Adrenal gland (tissue), 12 donors: ENCODE measurements around the gene PMEPA1. TPM values are rescaled to one million over a fixed set of nuclear protein-coding genes. Genes with fewer than 3 reads are reported as not detected.

Source experiments
- DNase-seq, 7 donors: peaks; one replicate each; pipeline ENCODE4 v3.0.0-alpha.2; 2019 to 2020
- H3K27ac ChIP-seq, 5 donors: fragments of 200-600 bp; sonication (generic) in 4 of 5; 1 replicate in 3 of 5; 2 replicates in 2 of 5; pipeline versions ENCODE4 v1.5.1 to v1.8.0; 2016 to 2020; ENCODE audit warnings: mild to moderate bottlenecking in 1 of 5
- H3K27me3 ChIP-seq: fragments of 200-600 bp; 2 replicates; pipeline ENCODE4 v1.8.0; 2021
- H3K36me3 ChIP-seq, 2 donors: fragments of 200-600 bp; replicated peaks in 1 of 2; 1 replicate in 1 of 2; 2 replicates in 1 of 2; pipeline versions ENCODE4 v1.5.1 to v1.8.0; 2018 to 2022
- H3K4me1 ChIP-seq, 2 donors: fragments of 200-600 bp; replicated peaks in 1 of 2; 1 replicate in 1 of 2; 2 replicates in 1 of 2; pipeline versions ENCODE4 v1.5.1 to v1.8.0; 2018 to 2021
- H3K4me3 ChIP-seq, 4 donors: fragments of 200-600 bp; sonication (generic) in 3 of 4; one replicate each; pipeline ENCODE4 v1.5.1; 2016 to 2018
- H3K9me3 ChIP-seq, 3 donors: fragments of 200-600 bp; sonication (generic) in 1 of 3; replicated peaks in 1 of 3; 1 replicate in 2 of 3; 2 replicates in 1 of 3; pipeline versions ENCODE4 v1.5.1 to v1.8.0; 2016 to 2021
- POLR2A ChIP-seq, 2 donors: fragments of 450-650 bp; IDR thresholded peaks; one replicate each; pipeline ENCODE4 v1.6.1; 2017; ENCODE audit warnings: antibody characterized with exemption in 2 of 2, mild to moderate bottlenecking in 2 of 2, moderate library complexity in 1 of 2
- WGBS, 4 donors: extraction: QIAGEN DNeasy Blood & Tissue Kit in 2 of 4; methylation state at CpG; one replicate each; pipeline versions ENCODE4 v1.1.5 to v1.1.7; 2013 to 2017; 5-methylcytosine and 5-hydroxymethylcytosine counted together
- intact Hi-C, 2 donors: fragments of 100-400 bp; cut with DNase I; formaldehyde crosslinking; loops; one replicate each; pipeline versions ENCODE4 v1.14.1 to v1.15.0; 2022 to 2023
- polyA plus RNA-seq, 3 donors: library from polyadenylated mRNA; stranded (reverse); fragments of 200-250 nt in 2 of 3; fragments of 350-450 nt in 1 of 3; fragmentation: Illumina TruSeq in 1 of 3; extraction: RNeasy Lipid Tissue Mini Kit (QIAGEN cat#74804) in 1 of 3; gene quantifications; one replicate each; pipeline ENCODE4 v1.2.3, GENCODE V29; 2013 to 2014
- total RNA-seq, 9 donors: library from RNA; depleted of rRNA in 4 of 9; stranded (reverse); fragments of >200 nt in 4 of 9; fragments of 120-200 nt in 1 of 9; fragmentation: NEBNext Ultra II Directional in 1 of 9; extraction: Animal tissue kit (Norgen Biotek cat#: 25700) in 1 of 9; gene quantifications; one replicate each; pipeline versions ENCODE4 v1.1.0 to v1.2.4, GENCODE V29; 2013 to 2023
- TF ChIP-seq, protein P1 (sequence below), 6 experiments: fragments of 450-650 bp in 4 of 6; fragments of 200-600 bp in 2 of 6; sonication (generic) in 1 of 6; IDR thresholded peaks; 1 replicate in 5 of 6; 2 replicates in 1 of 6; pipeline versions ENCODE4 v1.5.1 to v1.8.0; 2016 to 2021; ENCODE audit warnings: antibody characterized with exemption in 6 of 6, mild to moderate bottlenecking in 2 of 6, moderate library complexity in 1 of 6
- donor health status: healthy with polysubstance abuse.
- donor health status: Bipolar disorder and iron deficiency.
- donor health status: DM: yes; HTN: yes; CAD: no.
- donor health status: DM: no; HTN: no; CAD: no.
- donor health status: DM: no; HTN: no; CAD: no.
- donor health status: DM: yes; HTN: yes; CAD: no.

Gene PMEPA1
- total and polyA plus RNA-seq, 12 donors: 1.2 to 36.0 (median 10.0) TPM

DNA sequence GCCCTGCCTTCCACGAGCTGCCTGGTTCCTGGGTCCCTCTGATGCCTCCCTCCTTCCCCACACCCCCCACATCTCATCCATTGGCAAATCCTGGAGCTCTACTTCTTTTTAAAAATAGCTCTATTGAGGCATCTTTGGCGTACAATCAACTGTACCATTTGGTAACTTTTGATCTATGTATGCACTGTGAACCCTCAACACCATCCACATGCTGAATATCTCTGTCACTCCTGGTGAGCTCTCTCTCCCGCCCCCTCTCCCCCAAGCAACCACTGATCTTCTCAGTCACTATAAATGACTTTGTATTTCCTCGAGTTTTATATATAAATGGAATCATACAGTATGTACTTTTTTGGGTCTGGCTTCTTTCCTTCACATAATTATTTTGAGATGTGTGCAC is 22.4 kb upstream of the PMEPA1 start:
- no peak for DNase-seq
- Histone ChIP-seq H3K27ac (no peak overlapping the region), H3K4me1 (no peaks in the 10 kb centered on the region), H3K4me3 (no peak overlapping the region), H3K36me3 (no peaks in the 10 kb centered on the region), H3K27me3 (no peaks in the 10 kb centered on the region), H3K9me3 (no peaks in the 10 kb centered on the region)
- WGBS, 4 donors: 50 to 75% (median 60%) methylated on average over 4 of the region's 4 CpGs
- no peak for TF ChIP-seq POLR2A (IDR thresholded peaks at IDR 0.05)
- TF ChIP-seq, protein P1, sequence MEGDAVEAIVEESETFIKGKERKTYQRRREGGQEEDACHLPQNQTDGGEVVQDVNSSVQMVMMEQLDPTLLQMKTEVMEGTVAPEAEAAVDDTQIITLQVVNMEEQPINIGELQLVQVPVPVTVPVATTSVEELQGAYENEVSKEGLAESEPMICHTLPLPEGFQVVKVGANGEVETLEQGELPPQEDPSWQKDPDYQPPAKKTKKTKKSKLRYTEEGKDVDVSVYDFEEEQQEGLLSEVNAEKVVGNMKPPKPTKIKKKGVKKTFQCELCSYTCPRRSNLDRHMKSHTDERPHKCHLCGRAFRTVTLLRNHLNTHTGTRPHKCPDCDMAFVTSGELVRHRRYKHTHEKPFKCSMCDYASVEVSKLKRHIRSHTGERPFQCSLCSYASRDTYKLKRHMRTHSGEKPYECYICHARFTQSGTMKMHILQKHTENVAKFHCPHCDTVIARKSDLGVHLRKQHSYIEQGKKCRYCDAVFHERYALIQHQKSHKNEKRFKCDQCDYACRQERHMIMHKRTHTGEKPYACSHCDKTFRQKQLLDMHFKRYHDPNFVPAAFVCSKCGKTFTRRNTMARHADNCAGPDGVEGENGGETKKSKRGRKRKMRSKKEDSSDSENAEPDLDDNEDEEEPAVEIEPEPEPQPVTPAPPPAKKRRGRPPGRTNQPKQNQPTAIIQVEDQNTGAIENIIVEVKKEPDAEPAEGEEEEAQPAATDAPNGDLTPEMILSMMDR (IDR thresholded peaks at IDR 0.05): no peak
- intact Hi-C loops: no loop called here

DNA sequence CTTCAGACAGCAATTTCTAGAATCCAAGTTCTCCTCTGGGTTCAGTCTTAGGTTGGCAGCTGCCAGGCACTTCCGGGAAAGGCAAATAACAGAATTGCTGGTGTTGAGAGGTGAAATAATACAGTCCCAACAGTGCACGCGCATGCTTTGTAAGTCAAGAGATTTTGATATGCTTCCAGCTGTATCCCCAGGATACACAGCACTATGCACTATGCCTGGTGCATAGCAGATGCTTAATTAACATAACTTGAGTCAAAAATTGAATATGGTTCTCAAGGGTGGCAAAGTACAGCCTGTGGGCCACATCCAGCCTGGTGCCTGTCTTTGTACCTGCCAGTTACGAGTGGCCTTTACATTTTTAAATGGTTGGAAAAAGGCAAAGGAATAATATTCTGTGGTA is 18.9 kb upstream of the PMEPA1 start:
- no peak for DNase-seq
- H3K27ac ChIP-seq: no peak overlapping the region
- no peaks in the 10 kb centered on the region for H3K36me3 ChIP-seq
- no peak overlapping the region for H3K4me3 ChIP-seq
- TF ChIP-seq, protein P1 (IDR thresholded peaks at IDR 0.05): no peak
- TF ChIP-seq POLR2A (IDR thresholded peaks at IDR 0.05): no peak
- 80 to 84% (median 83%) methylated on average over 4 of the region's 4 CpGs for WGBS, 4 donors
- H3K4me1 ChIP-seq: no peaks in the 10 kb centered on the region
- H3K9me3 ChIP-seq: no peaks in the 10 kb centered on the region
- no peaks in the 10 kb centered on the region for H3K27me3 ChIP-seq
- intact Hi-C loops: no loop called here

DNA sequence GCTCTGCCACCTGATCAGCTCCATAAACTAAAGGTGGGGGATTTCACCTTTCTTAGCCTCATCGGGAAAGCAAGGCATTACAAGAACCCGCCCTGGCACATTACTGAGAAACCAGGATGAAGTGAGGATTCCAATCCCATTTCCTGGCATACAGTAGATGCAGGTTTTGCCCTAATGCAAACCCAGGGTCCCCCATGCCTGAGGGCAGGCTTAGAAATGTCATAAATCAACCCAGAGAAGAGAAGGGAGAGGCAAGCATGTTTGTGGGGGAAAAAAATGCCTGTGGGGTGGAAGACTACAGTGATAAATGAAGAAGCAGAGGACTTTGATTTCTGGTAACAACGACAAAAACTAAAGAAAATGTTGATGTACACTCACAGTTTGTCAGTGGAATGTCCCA is 18.0 kb upstream of the PMEPA1 start:
- no peak for DNase-seq
- Histone ChIP-seq H3K9me3 (no peaks in the 10 kb centered on the region), H3K4me1 (no peaks in the 10 kb centered on the region), H3K4me3 (no peak overlapping the region), H3K27me3 (no peaks in the 10 kb centered on the region), H3K36me3 (no peaks in the 10 kb centered on the region), H3K27ac (no peak overlapping the region)
- TF ChIP-seq, protein P1 (IDR thresholded peaks at IDR 0.05): no peak
- TF ChIP-seq POLR2A (IDR thresholded peaks at IDR 0.05): no peak
- WGBS, 4 donors: 56 to 69% (median 68%) methylated on average over 3 of the region's 3 CpGs
- intact Hi-C loops: no loop called here

DNA sequence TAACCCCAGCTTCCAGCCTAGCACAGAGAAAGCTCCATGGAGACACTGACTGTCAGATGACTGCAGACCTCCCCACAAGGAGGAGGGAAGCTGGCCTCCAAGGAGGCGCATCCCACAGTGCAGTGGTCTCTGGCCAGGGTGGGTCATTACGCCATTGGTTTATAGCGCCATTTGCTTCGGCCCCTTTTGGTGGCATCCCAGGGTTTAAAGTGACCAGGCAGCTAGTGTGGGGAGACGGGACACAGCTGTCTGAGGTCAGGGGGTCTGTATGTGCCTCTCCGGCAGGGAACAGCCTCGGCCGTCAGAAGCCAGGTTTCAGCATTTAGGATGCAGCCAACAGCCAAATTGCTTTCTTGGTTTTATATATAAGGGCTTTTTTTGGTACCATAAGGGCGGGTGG is 15.8 kb upstream of the PMEPA1 start:
- intact Hi-C loops: no loop called here
- 75 to 84% (median 82%) methylated on average over 3 to 9 of the region's 9 CpGs for WGBS, 4 donors
- Histone ChIP-seq H3K27me3 (no peaks in the 10 kb centered on the region), H3K4me3 (no peak overlapping the region), H3K36me3 (no peaks in the 10 kb centered on the region), H3K27ac (no peak overlapping the region), H3K9me3 (no peaks in the 10 kb centered on the region), H3K4me1 (no peaks in the 10 kb centered on the region)
- no peak for DNase-seq
- no peak for TF ChIP-seq POLR2A (IDR thresholded peaks at IDR 0.05)
- TF ChIP-seq, protein P1 (IDR thresholded peaks at IDR 0.05): no peak
